Ascending aorta (tissue), 2 donors: Measurements from ENCODE around the gene EXOC3L2. TPM values are rescaled to one million over a fixed set of nuclear protein-coding genes. Genes with fewer than 3 reads are reported as not detected.

Source experiments
- DNase-seq, 2 donors: peaks; one replicate each; pipeline ENCODE4 v3.0.0-alpha.2; 2019; ENCODE audit warnings: low spot score in 2 of 2
- H3K27ac ChIP-seq, 2 donors: fragments of 200-600 bp; sonication (generic); one replicate each; pipeline ENCODE4 v1.5.1; 2016 to 2017; ENCODE audit warnings: mild to moderate bottlenecking in 1 of 2
- H3K27me3 ChIP-seq: fragments of 200-600 bp; sonication (generic); one replicate; pipeline ENCODE4 v1.5.1; 2017
- H3K36me3 ChIP-seq, 2 donors: fragments of 200-600 bp; sonication (generic); one replicate each; pipeline ENCODE4 v1.5.1; 2016
- H3K4me1 ChIP-seq, 2 donors: fragments of 200-600 bp; sonication (generic); one replicate each; pipeline ENCODE4 v1.5.1; 2016 to 2017; ENCODE audit warnings: mild to moderate bottlenecking in 1 of 2
- H3K4me3 ChIP-seq, 2 donors: fragments of 200-600 bp; sonication (generic); one replicate each; pipeline ENCODE4 v1.5.1; 2016 to 2017; ENCODE audit warnings: mild to moderate bottlenecking in 1 of 2
- H3K9me3 ChIP-seq, 2 donors: fragments of 200-600 bp; sonication (generic); one replicate each; pipeline ENCODE4 v1.5.1; 2016
- intact Hi-C: fragments of 100-400 bp; cut with DNase I; formaldehyde crosslinking; loops from one replicate; pipeline ENCODE4 v1.15.1; 2023
- total RNA-seq: library from RNA; depleted of rRNA; stranded (reverse); fragments of >200 nt; gene quantifications from one replicate; pipeline ENCODE4 v1.1.0, GENCODE V29; 2016
- TF ChIP-seq, protein P1 (sequence below), 3 experiments: fragments of 200-600 bp in 2 of 3; fragments of 450-650 bp in 1 of 3; sonication (generic) in 2 of 3; IDR thresholded peaks; one replicate each; pipeline ENCODE4 v1.5.1; 2016 to 2019; ENCODE audit warnings: antibody characterized with exemption in 3 of 3, mild to moderate bottlenecking in 1 of 3, moderate library complexity in 1 of 3

Gene EXOC3L2
- total RNA-seq = 33.5 TPM

DNA sequence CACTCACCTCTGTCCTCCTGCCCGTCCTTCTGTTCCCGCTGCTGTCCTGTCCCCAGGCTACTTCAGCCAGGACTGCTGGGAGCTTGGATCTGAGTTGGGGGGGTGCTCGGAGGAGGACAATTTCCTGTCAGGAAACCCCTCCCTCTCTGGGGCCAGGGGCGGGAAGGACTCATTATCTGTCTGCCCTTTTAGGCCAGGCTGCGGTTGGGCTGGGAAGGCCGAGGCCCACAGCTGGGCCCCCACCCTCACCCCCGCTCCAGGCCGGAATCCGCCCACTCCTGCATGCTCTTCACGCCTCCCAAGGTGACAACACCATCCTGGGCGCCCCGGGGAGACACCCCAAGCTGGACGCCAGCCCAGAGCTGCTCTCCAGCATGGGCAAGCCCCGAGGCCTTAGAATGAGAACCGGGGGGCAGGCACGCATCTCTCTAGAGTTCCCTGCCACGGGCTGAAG, at the start of gene EXOC3L2:
Gene EXOC3L2 (minus strand): TSS at position 74 of the 454 bp plus-strand sequence. CDS start 6,362 bp downstream, outside the sequence.
- no peak for DNase-seq
- H3K27ac ChIP-seq = no peak within 1 kb of the TSS
- TF ChIP-seq, protein P1, sequence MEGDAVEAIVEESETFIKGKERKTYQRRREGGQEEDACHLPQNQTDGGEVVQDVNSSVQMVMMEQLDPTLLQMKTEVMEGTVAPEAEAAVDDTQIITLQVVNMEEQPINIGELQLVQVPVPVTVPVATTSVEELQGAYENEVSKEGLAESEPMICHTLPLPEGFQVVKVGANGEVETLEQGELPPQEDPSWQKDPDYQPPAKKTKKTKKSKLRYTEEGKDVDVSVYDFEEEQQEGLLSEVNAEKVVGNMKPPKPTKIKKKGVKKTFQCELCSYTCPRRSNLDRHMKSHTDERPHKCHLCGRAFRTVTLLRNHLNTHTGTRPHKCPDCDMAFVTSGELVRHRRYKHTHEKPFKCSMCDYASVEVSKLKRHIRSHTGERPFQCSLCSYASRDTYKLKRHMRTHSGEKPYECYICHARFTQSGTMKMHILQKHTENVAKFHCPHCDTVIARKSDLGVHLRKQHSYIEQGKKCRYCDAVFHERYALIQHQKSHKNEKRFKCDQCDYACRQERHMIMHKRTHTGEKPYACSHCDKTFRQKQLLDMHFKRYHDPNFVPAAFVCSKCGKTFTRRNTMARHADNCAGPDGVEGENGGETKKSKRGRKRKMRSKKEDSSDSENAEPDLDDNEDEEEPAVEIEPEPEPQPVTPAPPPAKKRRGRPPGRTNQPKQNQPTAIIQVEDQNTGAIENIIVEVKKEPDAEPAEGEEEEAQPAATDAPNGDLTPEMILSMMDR (IDR thresholded peaks at IDR 0.05) = no peak
- intact Hi-C loops = loop anchor here (5.0 to 10.0 kb wide), 2 partner anchors 231 to 343 kb away; no protein-coding TSS in a partner anchor
- peaks cover 0 to 6% of the 10 kb centered on the region in 2 donors for H3K4me1 ChIP-seq
- no peaks in the 10 kb centered on the region for H3K9me3 ChIP-seq
- no peaks in the 10 kb centered on the region for H3K27me3 ChIP-seq
- no peak within 1 kb of the TSS for H3K4me3 ChIP-seq
- no peaks in the 10 kb centered on the region for H3K36me3 ChIP-seq

DNA sequence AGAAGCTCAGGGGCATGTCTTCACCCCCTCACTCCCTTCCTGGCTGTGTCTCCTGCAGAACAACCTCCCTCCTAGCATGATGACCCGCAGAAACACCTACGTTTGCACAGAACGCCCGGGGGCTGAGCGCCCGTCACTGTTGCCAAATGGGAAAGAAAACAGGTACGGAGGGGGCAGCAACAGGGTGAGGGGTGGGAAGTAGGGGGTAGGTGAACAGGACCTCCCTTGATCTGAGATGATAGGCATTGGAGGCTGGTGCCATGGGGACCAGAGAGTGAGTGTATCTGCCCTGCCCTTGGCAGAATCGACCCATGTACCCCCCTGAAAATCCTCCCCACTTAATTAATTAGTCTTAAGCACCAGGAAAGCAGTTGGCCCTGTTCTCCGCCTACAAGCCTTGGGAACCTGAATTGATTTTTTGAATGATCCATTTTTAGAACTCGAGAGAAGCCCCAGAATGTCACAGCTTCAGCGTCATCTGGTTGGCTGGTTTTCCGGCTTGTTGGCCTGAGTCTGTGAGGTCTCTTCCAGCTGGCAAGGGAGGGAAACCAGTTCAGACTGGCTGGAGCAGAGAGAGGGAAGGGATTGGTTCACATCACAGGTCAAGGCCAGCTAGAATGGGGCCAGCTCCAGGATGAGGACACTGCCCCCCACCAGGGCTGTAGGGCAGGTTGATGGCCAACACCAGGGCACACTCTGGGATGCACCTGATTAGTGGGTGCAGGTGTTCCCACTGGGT, 49.3 kb upstream of the EXOC3L2 start:
- Histone ChIP-seq H3K4me3 (no peak overlapping the region), H3K36me3 (peaks cover 16 to 72% of the 10 kb centered on the region in 2 donors), H3K9me3 (peaks cover 0 to 9% of the 10 kb centered on the region in 2 donors), H3K27me3 (no peaks in the 10 kb centered on the region), H3K4me1 (peaks cover 0 to 5% of the 10 kb centered on the region in 2 donors), H3K27ac (no peak overlapping the region)
- intact Hi-C loops = no loop called here
- DNase-seq = peak in 1 of 2 donors; percentile 59
- TF ChIP-seq, protein P1 (IDR thresholded peaks at IDR 0.05) = no peak

DNA sequence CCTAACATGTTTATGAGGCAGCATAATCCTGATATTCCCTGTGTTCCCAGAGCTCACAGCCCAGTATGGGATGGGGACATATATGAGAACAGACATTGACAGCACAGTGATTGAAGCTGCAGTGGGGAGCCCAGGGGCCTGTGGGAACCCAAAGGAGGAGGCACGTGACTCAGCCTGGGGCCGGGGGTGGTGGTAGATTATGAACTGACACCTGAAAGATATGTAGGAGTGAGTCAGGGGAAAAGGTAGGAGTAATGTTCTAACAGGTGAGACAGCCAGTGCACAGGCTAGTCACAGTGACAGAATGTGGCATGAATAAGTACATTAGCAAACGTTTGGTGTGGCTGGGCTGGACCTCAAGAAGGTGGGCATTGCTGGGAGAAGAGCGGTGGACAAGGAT, 48.5 kb upstream of the EXOC3L2 start:
- Histone ChIP-seq H3K27ac (no peak overlapping the region), H3K27me3 (no peaks in the 10 kb centered on the region), H3K4me3 (no peak overlapping the region), H3K36me3 (peaks cover 17 to 77% of the 10 kb centered on the region in 2 donors), H3K9me3 (peaks cover 0 to 9% of the 10 kb centered on the region in 2 donors), H3K4me1 (peaks cover 0 to 5% of the 10 kb centered on the region in 2 donors)
- intact Hi-C loops = no loop called here
- no peak for DNase-seq
- TF ChIP-seq, protein P1 (IDR thresholded peaks at IDR 0.05) = no peak

DNA sequence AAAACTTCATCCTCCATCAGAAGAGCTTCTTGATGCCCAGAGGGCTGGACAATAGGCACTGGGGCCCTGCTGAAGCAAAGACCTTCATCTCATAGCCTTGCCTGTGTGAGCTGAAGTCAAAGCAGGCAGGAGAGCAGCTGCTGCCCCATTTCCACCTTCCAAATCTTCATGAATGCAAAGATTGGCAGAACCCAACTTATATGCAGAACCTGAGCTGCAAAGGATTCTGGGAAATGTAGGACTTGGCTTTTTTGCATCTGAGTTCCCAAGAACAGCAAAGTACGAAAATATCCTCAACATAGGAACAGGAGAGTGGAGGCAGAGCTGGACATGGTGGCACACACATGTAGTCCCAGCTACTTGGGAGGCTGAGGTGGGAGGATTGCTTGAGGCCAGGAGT, 46.6 kb upstream of the EXOC3L2 start:
- Histone ChIP-seq H3K36me3 (peaks cover 15 to 78% of the 10 kb centered on the region in 2 donors), H3K4me3 (no peak overlapping the region), H3K9me3 (peaks cover 0 to 9% of the 10 kb centered on the region in 2 donors), H3K4me1 (peaks cover 0 to 5% of the 10 kb centered on the region in 2 donors), H3K27ac (no peak overlapping the region), H3K27me3 (no peaks in the 10 kb centered on the region)
- no peak for DNase-seq
- intact Hi-C loops = no loop called here
- TF ChIP-seq, protein P1 (IDR thresholded peaks at IDR 0.05) = no peak

DNA sequence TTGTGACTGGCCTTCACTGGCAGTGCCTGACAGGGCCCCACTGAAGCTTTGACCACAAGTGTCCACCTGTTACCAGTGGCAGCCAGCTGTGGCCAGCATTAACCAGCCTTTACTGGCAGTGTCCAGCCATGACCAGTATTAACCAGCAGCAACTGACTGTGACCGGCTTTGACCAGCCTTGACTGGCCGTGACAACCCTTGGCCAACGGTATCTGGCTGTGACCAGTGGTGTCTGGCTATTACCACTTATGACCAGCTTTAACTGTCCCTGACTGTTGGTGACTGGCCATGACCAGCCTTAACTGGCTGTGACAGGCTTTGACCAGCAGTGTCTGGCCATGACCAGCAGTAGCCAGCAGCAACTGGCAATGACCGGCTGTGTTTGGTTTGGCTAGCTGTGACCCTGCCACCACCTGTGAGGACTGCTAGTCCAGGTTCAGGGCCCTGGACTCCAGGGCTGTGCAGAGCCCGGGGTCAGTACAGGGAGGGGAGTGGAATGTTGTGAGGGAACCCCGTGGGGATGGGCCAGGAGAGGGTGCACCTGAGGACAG, 45.2 kb upstream of the EXOC3L2 start:
- Histone ChIP-seq H3K4me3 (no peak overlapping the region), H3K4me1 (peaks cover 0 to 5% of the 10 kb centered on the region in 2 donors), H3K27me3 (no peaks in the 10 kb centered on the region), H3K36me3 (peaks cover 15 to 75% of the 10 kb centered on the region in 2 donors), H3K9me3 (peaks cover 0 to 9% of the 10 kb centered on the region in 2 donors), H3K27ac (no peak overlapping the region)
- TF ChIP-seq, protein P1 (IDR thresholded peaks at IDR 0.05) = no peak
- peak in 1 of 2 donors; percentile 48 for DNase-seq
- intact Hi-C loops = no loop called here
